Right atrium auricular region (tissue), 2 donors: ENCODE data around the gene UNG. TPM values are rescaled to one million over a fixed set of nuclear protein-coding genes. Genes with fewer than 3 reads are reported as not detected.
A peak's percentile ranks its signal among the peaks of the same experiment; 100 is the strongest.

Experiments used
- DNase-seq: peaks from one replicate; pipeline ENCODE4 v3.0.0-alpha.2; 2019; ENCODE audit warnings: low spot score
- H3K27ac ChIP-seq, 2 donors: fragments of 200-600 bp; sonication (generic); 1 replicate in 1 of 2; 2 replicates in 1 of 2; pipeline ENCODE4 v1.5.1; 2016 to 2019
- H3K27me3 ChIP-seq, 2 donors: fragments of 200-600 bp; sonication (generic); one replicate each; pipeline versions ENCODE4 v1.5.1 to v1.6.0; 2017 to 2019
- H3K36me3 ChIP-seq: fragments of 200-600 bp; sonication (generic); one replicate; pipeline ENCODE4 v1.5.1; 2016
- H3K4me1 ChIP-seq, 2 donors: fragments of 200-600 bp; sonication (generic); one replicate each; pipeline versions ENCODE4 v1.5.1 to v1.6.0; 2017 to 2019
- H3K4me3 ChIP-seq, 2 donors: fragments of 200-600 bp; sonication (generic); 1 replicate in 1 of 2; 2 replicates in 1 of 2; pipeline ENCODE4 v1.5.1; 2017 to 2019; ENCODE audit warnings: mild to moderate bottlenecking in 1 of 2, moderate library complexity in 1 of 2
- H3K9me3 ChIP-seq, 2 donors: fragments of 200-600 bp; sonication (generic); one replicate each; pipeline ENCODE4 v1.5.1; 2019
- total RNA-seq, 2 donors: library from RNA; depleted of rRNA; stranded (reverse); fragments of >200 nt; gene quantifications; one replicate each; pipeline ENCODE4 v1.1.0, GENCODE V29; 2016
- TF ChIP-seq, protein P1 (sequence below), 2 donors: fragments of 200-600 bp; sonication (generic); IDR thresholded peaks; one replicate each; pipeline ENCODE4 v1.5.1; 2019; ENCODE audit warnings: antibody characterized with exemption in 2 of 2

Gene UNG
- total RNA-seq, 2 donors from 2014 or later, result 10.2 to 12.1 TPM

DNA sequence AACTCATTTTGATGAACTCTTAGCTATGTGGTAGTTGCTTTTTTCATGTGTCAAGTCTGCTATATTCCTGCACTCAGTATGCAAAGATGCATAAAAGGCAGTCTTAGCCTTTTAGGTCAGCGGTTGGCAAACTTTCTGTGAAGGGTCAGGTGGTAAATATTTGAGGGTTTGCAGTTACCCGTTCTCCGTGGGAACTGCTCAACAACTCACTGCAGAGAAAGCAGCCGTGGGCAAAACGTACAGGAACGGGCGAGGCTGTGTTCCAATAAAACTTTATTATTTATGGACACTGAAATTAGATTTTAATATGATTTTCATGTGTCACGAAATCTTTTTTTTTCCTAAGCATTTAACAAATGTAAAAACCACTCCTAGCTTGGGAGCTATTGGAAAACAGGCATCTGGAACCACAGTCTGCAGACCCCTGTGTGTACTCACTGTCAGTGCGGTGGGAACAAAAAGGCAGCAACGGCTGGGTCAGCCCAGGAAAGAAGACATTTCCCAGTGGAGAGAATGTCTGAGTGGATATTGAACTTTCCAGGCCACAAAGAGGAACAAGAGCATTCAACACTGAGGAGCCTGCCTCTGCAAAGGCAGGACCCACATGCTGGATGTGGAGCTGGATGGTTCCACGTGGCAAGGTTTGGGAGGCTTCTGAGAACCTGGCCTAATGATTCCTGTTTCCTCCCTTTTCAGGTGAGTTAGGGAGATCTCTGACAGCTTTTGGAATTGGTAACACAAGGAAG is 15.5 kb downstream of the UNG start:
- no peaks in the 10 kb centered on the region for H3K27me3 ChIP-seq
- no peak for DNase-seq
- peaks cover 0 to 73% of the 10 kb centered on the region in 2 donors for H3K4me1 ChIP-seq
- peak overlapping the region; percentile 94 to 95 for H3K27ac ChIP-seq
- TF ChIP-seq, protein P1, sequence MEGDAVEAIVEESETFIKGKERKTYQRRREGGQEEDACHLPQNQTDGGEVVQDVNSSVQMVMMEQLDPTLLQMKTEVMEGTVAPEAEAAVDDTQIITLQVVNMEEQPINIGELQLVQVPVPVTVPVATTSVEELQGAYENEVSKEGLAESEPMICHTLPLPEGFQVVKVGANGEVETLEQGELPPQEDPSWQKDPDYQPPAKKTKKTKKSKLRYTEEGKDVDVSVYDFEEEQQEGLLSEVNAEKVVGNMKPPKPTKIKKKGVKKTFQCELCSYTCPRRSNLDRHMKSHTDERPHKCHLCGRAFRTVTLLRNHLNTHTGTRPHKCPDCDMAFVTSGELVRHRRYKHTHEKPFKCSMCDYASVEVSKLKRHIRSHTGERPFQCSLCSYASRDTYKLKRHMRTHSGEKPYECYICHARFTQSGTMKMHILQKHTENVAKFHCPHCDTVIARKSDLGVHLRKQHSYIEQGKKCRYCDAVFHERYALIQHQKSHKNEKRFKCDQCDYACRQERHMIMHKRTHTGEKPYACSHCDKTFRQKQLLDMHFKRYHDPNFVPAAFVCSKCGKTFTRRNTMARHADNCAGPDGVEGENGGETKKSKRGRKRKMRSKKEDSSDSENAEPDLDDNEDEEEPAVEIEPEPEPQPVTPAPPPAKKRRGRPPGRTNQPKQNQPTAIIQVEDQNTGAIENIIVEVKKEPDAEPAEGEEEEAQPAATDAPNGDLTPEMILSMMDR (IDR thresholded peaks at IDR 0.05), result no peak
- no peak overlapping the region for H3K4me3 ChIP-seq
- no peaks in the 10 kb centered on the region for H3K9me3 ChIP-seq
- peaks cover 7% of the 10 kb centered on the region for H3K36me3 ChIP-seq

DNA sequence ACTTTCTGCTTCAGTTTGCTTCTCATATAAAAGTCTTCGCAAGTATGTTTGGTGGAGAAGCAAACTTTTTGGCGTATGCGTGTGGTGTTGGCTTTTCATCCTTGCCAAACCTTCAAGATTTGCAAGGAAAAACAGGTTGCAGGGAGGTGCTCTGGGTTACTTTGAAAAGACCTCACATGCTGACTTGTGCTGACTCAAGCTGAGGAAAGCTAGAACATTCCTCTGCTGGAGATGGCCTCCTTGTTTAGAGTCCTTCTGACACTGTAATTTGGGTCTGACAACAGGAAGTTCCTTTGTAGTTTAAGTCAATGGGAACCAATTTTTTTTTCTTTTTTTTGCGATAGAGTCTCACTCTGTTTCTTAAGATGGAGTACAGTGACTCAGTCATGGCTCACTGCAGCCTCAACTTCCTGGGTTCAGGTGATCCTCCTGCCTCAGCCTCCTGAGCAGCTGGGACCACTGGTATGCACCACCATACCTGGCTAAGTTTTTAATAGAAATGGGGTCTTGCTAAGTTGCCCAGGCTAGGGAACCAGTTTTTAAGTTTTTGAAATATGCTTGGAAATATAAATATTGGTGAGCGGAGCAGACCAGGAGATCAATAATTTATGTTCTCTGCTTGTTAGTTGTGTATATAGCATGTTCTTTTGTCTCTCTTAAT is 16.4 kb downstream of the UNG start:
- no peak overlapping the region for H3K4me3 ChIP-seq
- no peaks in the 10 kb centered on the region for H3K27me3 ChIP-seq
- TF ChIP-seq, protein P1 (IDR thresholded peaks at IDR 0.05), result no peak
- no peaks in the 10 kb centered on the region for H3K9me3 ChIP-seq
- peak overlapping the region; percentile 94 to 95 for H3K27ac ChIP-seq
- peaks cover 2% of the 10 kb centered on the region for H3K36me3 ChIP-seq
- no peak for DNase-seq
- H3K4me1 ChIP-seq, result peaks cover 0 to 80% of the 10 kb centered on the region in 2 donors

DNA sequence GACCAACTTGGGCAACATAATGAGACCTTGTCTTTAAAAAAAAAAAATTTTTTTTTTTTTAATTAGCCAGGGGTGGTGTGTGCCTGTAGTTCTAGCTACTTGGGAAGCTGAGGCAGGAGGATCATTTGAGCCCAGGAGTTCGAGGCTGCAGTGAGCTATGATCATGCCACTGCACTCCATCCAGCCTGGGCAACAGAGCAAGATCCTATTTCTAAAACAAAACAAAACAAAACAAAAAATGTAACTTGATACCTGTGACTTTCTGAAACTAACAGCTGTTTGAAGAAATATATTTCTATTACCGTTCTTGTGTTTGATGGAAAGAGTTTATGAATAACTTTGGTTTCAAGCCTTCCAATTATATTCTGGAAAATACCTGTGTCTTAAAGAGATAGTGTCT is 17.2 kb downstream of the UNG start:
- no peak overlapping the region for H3K4me3 ChIP-seq
- TF ChIP-seq, protein P1 (IDR thresholded peaks at IDR 0.05), result no peak
- no peaks in the 10 kb centered on the region for H3K36me3 ChIP-seq
- H3K4me1 ChIP-seq, result peaks cover 0 to 87% of the 10 kb centered on the region in 2 donors
- DNase-seq, result no peak
- H3K9me3 ChIP-seq, result no peaks in the 10 kb centered on the region
- H3K27me3 ChIP-seq, result no peaks in the 10 kb centered on the region
- peak overlapping the region; percentile 94 to 95 for H3K27ac ChIP-seq

DNA sequence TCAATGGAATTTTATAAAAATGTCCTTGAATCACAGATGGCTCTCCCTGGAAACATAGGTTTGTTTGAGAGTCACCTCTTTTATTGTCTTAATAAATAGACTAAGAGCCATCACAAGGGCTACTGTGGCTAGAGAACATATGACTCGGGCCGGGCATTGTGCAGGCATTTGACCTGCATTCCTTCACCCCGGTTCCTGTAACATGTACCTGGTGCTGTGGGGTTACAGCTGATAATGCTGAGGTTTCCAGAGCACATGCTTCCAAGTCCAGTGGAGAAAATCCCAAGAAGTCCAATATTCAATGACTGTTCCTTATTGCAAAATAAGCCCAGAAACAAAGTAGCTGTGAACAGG is 18.0 kb downstream of the UNG start:
- DNase-seq, result no peak
- Histone ChIP-seq H3K27me3 (no peaks in the 10 kb centered on the region), H3K27ac (peak overlapping the region; percentile 94 to 95), H3K4me1 (peaks cover 0 to 90% of the 10 kb centered on the region in 2 donors), H3K9me3 (no peaks in the 10 kb centered on the region), H3K4me3 (no peak overlapping the region), H3K36me3 (no peaks in the 10 kb centered on the region)
- TF ChIP-seq, protein P1 (IDR thresholded peaks at IDR 0.05), result no peak

DNA sequence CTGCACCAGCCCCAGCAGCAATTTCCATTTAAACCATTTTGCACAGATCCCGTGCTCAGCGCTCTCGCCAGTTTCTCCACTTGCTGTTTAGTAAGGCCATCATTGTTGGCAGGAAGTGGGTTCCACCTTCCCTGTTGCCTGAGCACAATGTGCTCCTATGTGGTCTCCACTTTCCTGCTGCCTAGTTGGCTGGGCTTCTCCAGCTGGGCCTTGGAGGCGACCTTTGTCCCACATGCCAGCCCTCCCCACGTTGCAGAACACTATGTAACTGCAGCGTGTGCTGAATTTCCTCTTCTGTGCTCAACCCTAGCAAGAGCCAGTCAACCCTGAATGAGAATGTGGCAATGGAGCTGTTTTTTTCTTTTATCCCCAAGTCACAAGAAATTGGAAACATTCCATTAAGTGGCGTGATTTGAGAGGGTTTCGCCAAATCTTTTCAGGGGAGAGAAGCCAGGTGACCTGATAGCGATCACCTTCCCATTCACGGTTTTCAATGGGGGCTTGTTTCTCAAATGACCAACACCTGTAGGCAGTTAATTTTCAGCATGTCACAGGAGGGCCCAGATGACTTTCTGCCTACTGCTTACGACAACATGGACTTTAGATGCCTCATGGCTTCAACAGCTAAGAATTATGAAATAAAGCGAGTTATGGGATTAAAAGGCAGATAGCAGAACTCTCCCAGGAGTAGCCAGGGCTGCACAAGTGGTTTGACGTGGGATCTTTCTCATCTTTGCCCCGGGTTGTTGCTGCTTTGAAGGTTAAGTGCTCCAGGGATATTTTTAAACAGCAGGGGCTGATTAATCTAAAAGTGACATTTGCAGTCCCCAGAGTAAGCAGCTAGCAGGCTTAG is 18.6 kb downstream of the UNG start, which contains the start of gene ACACB:
ACACB (plus strand) TSS at position 830 of the 853 bp plus-strand sequence. CDS start 22,819 bp downstream, outside the sequence.
- peak; percentile 84 for DNase-seq
- Histone ChIP-seq H3K4me1 (peaks cover 0 to 90% of the 10 kb centered on the region in 2 donors), H3K9me3 (no peaks in the 10 kb centered on the region), H3K36me3 (no peaks in the 10 kb centered on the region), H3K27me3 (no peaks in the 10 kb centered on the region), H3K27ac (peak within 1 kb of the TSS; percentile 94 to 95), H3K4me3 (peak within 1 kb of the TSS; percentile 32 to 43)
- TF ChIP-seq, protein P1 (IDR thresholded peaks at IDR 0.05), result no peak
